HepG2 (cell line): ENCODE measurements around the gene FAM120B. TPM values are rescaled to one million over a fixed set of nuclear protein-coding genes. Genes with fewer than 3 reads are reported as not detected.

Experiments
- ATAC-seq: fragments of 200-7000 bp; cut with Tn5 transposase; 3 replicates; pipeline ENCODE4 v1.9.1; 2020; ENCODE audit warnings: mild to moderate bottlenecking, moderate library complexity
- BruUV-seq: library from RNA; stranded (reverse); fragments of 400-500 nt; replicated peaks from 2 replicates; lab custom pipeline; 2021; lab: Mats Ljungman, UMichigan
- CTCF ChIA-PET: fragments of 300-600 bp; formaldehyde crosslinking; extraction: SDS; loops from one replicate; lab custom pipeline; 2021; ENCODE audit warnings: low total read pairs, inconsistent platforms, low intra/inter-chr PET ratio; lab: Yijun Ruan, JAX
- POLR2A ChIA-PET: fragments of 350-600 bp; sonication (Branson Sonifier 250); formaldehyde crosslinking; loops from one replicate; lab custom pipeline; 2020; ENCODE audit warnings: antibody characterized with exemption, inconsistent platforms; lab: Yijun Ruan, JAX
- DNase-seq: peaks from one replicate; pipeline ENCODE4 v3.0.0-alpha.2; 2015; ENCODE audit warnings: low spot score
- FAIRE-seq: peaks from 3 replicates; lab custom pipeline; 2011; peaks lifted over from hg19 to GRCh38; lab: Jason Lieb, UNC
- H2AFZ ChIP-seq: one replicate; pipeline ENCODE4 v1.6.1; 2011; ENCODE audit warnings: low read length, inconsistent platforms
- H3K27ac ChIP-seq: fragments of 300-600 bp; 3 replicates; pipeline ENCODE4 v1.8.0; 2011; ENCODE audit warnings: mixed run types, mild to moderate bottlenecking, mixed read lengths, low read length, inconsistent platforms; ENCODE audit not compliant: insufficient read depth; ENCODE audit errors: extremely low read length
- H3K27me3 ChIP-seq, 2 experiments: fragments of 200-600 bp in 1 of 2; 2 replicates in 1 of 2; 3 replicates in 1 of 2; pipeline versions ENCODE4 v1.6.0 to v1.8.0; 2011; ENCODE audit warnings: low read length in 2 of 2, mild to moderate bottlenecking in 2 of 2, moderate library complexity in 2 of 2, inconsistent platforms in 1 of 2; ENCODE audit not compliant: insufficient read depth in 2 of 2, control insufficient read depth in 1 of 2
- H3K36me3 ChIP-seq, 2 experiments: fragments of 200-600 bp in 1 of 2; replicated peaks in 1 of 2; 2 replicates in 1 of 2; 3 replicates in 1 of 2; pipeline versions ENCODE4 v1.5.1 to v1.8.0; 2011; ENCODE audit warnings: low read length in 2 of 2, inconsistent platforms in 1 of 2; ENCODE audit not compliant: insufficient read depth in 2 of 2, control insufficient read depth in 1 of 2
- H3K4me1 ChIP-seq: 2 replicates; pipeline ENCODE4 v1.5.1; 2012; ENCODE audit warnings: low read length, inconsistent platforms; ENCODE audit not compliant: insufficient read depth
- H3K4me2 ChIP-seq: 2 replicates; pipeline ENCODE4 v1.6.0; 2011; ENCODE audit warnings: low read depth, low read length, inconsistent platforms
- H3K4me3 ChIP-seq, 3 experiments: fragments of 200-600 bp in 1 of 3; sonication (generic), shearing (Covaris generic) in 1 of 3; replicated peaks in 1 of 3; 2 replicates each; pipeline ENCODE4 v1.5.1; 2011 to 2016; ENCODE audit warnings: low read length in 3 of 3, inconsistent platforms in 2 of 3, low read depth in 2 of 3, mild to moderate bottlenecking in 2 of 3, control low read depth in 1 of 3, mixed read lengths in 1 of 3; ENCODE audit not compliant: insufficient read depth in 1 of 3
- H3K79me2 ChIP-seq: one replicate; pipeline ENCODE4 v1.6.1; 2011; ENCODE audit warnings: low read length, inconsistent platforms; ENCODE audit not compliant: insufficient read depth
- H3K9ac ChIP-seq: 2 replicates; pipeline ENCODE4 v1.6.0; 2011; ENCODE audit warnings: mild to moderate bottlenecking, low read depth, low read length, inconsistent platforms; ENCODE audit not compliant: insufficient read depth
- H3K9me3 ChIP-seq: 2 replicates; pipeline ENCODE4 v1.5.1; 2012; ENCODE audit warnings: mild to moderate bottlenecking, low read length
- H4K20me1 ChIP-seq: 2 replicates; pipeline ENCODE4 v1.6.0; 2011; ENCODE audit warnings: inconsistent platforms, mild to moderate bottlenecking, low read length, moderate library complexity; ENCODE audit not compliant: insufficient read depth
- DNMT1 ChIP-seq: sonication (generic); formaldehyde crosslinking; IDR thresholded peaks from 2 replicates; pipeline ENCODE4 v1.5.1; 2020; ENCODE audit warnings: mild to moderate bottlenecking, missing genetic modification reagents
- ELF1 ChIP-seq: sonication (generic); formaldehyde crosslinking; IDR thresholded peaks from 2 replicates; pipeline ENCODE4 v1.4.0; 2020; ENCODE audit warnings: missing genetic modification reagents
- KAT2B ChIP-seq: fragments of 150-350 bp; IDR thresholded peaks from 2 replicates; pipeline ENCODE4 v1.6.1; 2014; ENCODE audit warnings: low read depth, low read length, borderline replicate concordance
- KMT2A ChIP-seq: sonication (generic); formaldehyde crosslinking; IDR thresholded peaks from 2 replicates; pipeline ENCODE4 v1.4.0; 2020; ENCODE audit warnings: missing genetic modification reagents
- MAX ChIP-seq: IDR thresholded peaks from 2 replicates; pipeline ENCODE4 v1.6.1; 2012; ENCODE audit warnings: inconsistent platforms
- NFYC ChIP-seq: IDR thresholded peaks from 2 replicates; pipeline ENCODE4 v1.6.1; 2016; ENCODE audit warnings: missing genetic modification reagents, missing compliant biosample characterization
- NRL ChIP-seq: sonication (generic); formaldehyde crosslinking; IDR thresholded peaks from 2 replicates; pipeline ENCODE4 v1.5.0; 2020; ENCODE audit warnings: missing genetic modification reagents, mild to moderate bottlenecking, moderate library complexity, borderline replicate concordance
- RFXAP ChIP-seq: sonication (generic); formaldehyde crosslinking; IDR thresholded peaks from 2 replicates; pipeline ENCODE4 v1.4.0; 2020; ENCODE audit warnings: missing genetic modification reagents, borderline replicate concordance
- SMARCE1 ChIP-seq: fragments of 450-650 bp; IDR thresholded peaks from 2 replicates; pipeline ENCODE4 v1.6.1; 2017; ENCODE audit warnings: borderline replicate concordance
- U2AF1 ChIP-seq: fragments of 200-400 bp; formaldehyde crosslinking; optimal IDR thresholded peaks from 2 replicates; pipeline ENCODE3; 2017; ENCODE audit warnings: mild to moderate bottlenecking, low read depth, low read length
- YEATS2 ChIP-seq: sonication (generic); formaldehyde crosslinking; IDR thresholded peaks from 2 replicates; pipeline ENCODE4 v1.4.0; 2020; ENCODE audit warnings: missing genetic modification reagents, borderline replicate concordance
- ZBTB8A ChIP-seq: sonication (generic); formaldehyde crosslinking; IDR thresholded peaks from 2 replicates; pipeline ENCODE4 v1.4.0; 2020; ENCODE audit warnings: mild to moderate bottlenecking, low read depth, missing genetic modification reagents, borderline replicate concordance
- ZFP36L1 ChIP-seq: sonication (generic); formaldehyde crosslinking; IDR thresholded peaks from 2 replicates; pipeline ENCODE4 v1.8.0; 2022; ENCODE audit warnings: mild to moderate bottlenecking, missing genetic modification reagents, moderate library complexity
- ZHX1 ChIP-seq: sonication (generic); formaldehyde crosslinking; IDR thresholded peaks from 2 replicates; pipeline ENCODE4 v1.8.1; 2022; ENCODE audit warnings: low read depth, mild to moderate bottlenecking, missing genetic modification reagents
- ZKSCAN5 ChIP-seq: sonication (generic); formaldehyde crosslinking; IDR thresholded peaks from 2 replicates; pipeline ENCODE4 v1.5.1; 2020; ENCODE audit warnings: mild to moderate bottlenecking, missing genetic modification reagents
- ZNF138 ChIP-seq: sonication (generic); formaldehyde crosslinking; IDR thresholded peaks from 2 replicates; pipeline ENCODE4 v1.5.0; 2020; ENCODE audit warnings: mild to moderate bottlenecking, low read depth, missing genetic modification reagents
- ZNF225 ChIP-seq: sonication (generic); formaldehyde crosslinking; IDR thresholded peaks from 2 replicates; pipeline ENCODE4 v1.4.0; 2020; ENCODE audit warnings: mild to moderate bottlenecking, missing genetic modification reagents
- ZNF513 ChIP-seq: sonication (generic); formaldehyde crosslinking; conservative IDR thresholded peaks from 2 replicates; pipeline ENCODE4 v1.5.0; 2020; ENCODE audit warnings: missing genetic modification reagents
- ZNF547 ChIP-seq: sonication (generic); formaldehyde crosslinking; IDR thresholded peaks from 2 replicates; pipeline ENCODE4 v1.5.1; 2020; ENCODE audit warnings: mild to moderate bottlenecking, missing genetic modification reagents
- WGBS: methylation state at CpG from one replicate; pipeline ENCODE4 v1.1.6; 2017; ENCODE audit warnings: low lambda C conversion rate; 5-methylcytosine and 5-hydroxymethylcytosine counted together
- in situ Hi-C: cut with HindIII; loops from 2 replicates; pipeline ENCODE4 v1.10.0; 2017; ENCODE audit warnings: low pct_unique_long_range_greater_than_20kb; ENCODE audit not compliant: extremely low pct_ligation_motif_present
- intact Hi-C: fragments of 100-400 bp; cut with micrococcal nuclease; formaldehyde crosslinking; loops from one replicate; pipeline ENCODE4 v1.10.0; 2022; ENCODE audit not compliant: unreplicated experiment
- polyA plus RNA-seq, 8 experiments: library from polyadenylated mRNA; depleted of rRNA in 3 of 8; stranded (reverse) in 7 of 8; unstranded in 1 of 8; fragments of >200 nt; fragmentation: Illumina TruSeq in 4 of 8; extraction: Trizol in 4 of 8; gene quantifications; 2 replicates each; pipeline versions ENCODE4 v1.2.1 to v1.2.3, GENCODE V29; 2011 to 2016; ENCODE audit warnings: low read depth in 4 of 8, missing spikeins in 1 of 8, mixed read lengths in 1 of 8; ENCODE audit not compliant: insufficient read depth in 1 of 8
- total RNA-seq, 5 experiments: library from RNA; depleted of rRNA; stranded (reverse); fragments of >200 nt; fragmentation: Illumina TruSeq; extraction: Trizol; gene quantifications; 2 replicates each; pipeline ENCODE4 v1.2.3, GENCODE V29; 2016; ENCODE audit warnings: low read depth in 1 of 5
- TF ChIP-seq, protein P1 (sequence below): IDR thresholded peaks from 2 replicates; pipeline ENCODE4 v1.6.1; 2016; ENCODE audit warnings: missing biosample characterization, missing genetic modification reagents, low read depth

FAM120B gene
- total and polyA plus RNA-seq, 2 of the 13 experiments (the other 11 are each of a cell fraction or from before 2014, with no cell fraction given) = 9.2 to 10.7 TPM

DNA sequence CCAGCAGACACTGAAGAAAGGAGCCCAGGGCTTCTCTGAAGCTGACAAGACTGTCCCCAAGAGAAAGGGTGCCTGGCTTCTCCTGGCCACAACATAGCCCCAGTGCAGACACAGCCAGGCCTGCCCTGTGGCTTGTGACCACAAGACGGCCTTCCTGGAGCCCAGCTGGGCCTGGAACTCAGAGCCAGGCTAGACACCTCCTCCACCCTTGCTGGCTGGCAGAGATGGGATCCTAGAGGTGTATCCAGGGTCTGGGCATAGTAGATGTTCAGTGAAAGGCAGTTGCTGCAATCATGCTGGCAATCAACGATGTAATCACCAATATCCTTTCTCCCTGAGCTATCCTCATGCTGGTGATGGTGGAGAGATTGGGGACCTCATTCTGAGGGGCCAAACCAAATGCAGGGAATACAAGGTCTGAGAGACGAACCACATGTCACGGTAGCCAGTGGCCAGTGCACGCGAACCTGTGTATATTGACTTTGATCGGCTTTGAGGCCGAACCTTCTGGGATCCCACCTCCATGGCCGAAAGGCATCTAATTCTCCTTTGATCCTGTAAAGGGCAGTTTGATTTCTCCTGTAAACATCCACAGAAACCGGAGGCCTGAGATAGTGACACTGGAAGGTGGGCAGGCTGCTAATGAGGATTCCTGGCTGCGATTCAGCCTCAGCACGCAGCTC lies 131.3 kb downstream of the FAM120B start:
- Histone ChIP-seq H2AFZ (no peak overlapping the region), H3K27ac (no peak overlapping the region), H3K79me2 (no peaks in the 10 kb centered on the region), H4K20me1 (no peaks in the 10 kb centered on the region), H3K27me3 (peaks cover 9 to 70% of the 10 kb centered on the region in 2 experiments; a peak in 4 of 5 replicates), H3K4me2 (peak overlapping the region; percentile 74), H3K9ac (no peak overlapping the region), H3K4me3 (peak overlapping the region in 1 of 3 experiments; percentile 57; a peak in 2 of 6 replicates), H3K4me1 (peaks cover 26% of the 10 kb centered on the region), H3K36me3 (no peaks in the 10 kb centered on the region), H3K9me3 (peaks cover 8% of the 10 kb centered on the region)
- DNase-seq (no peak), FAIRE-seq (no peak), ATAC-seq (peak; percentile 10; the same call in 1 of the 3 replicates)
- 9% methylated on average over 11 of the region's 12 CpGs for WGBS
- intact Hi-C loops = no loop called here
- ChIA-PET POLR2A (no interaction called here), CTCF (no interaction called here)
- in situ Hi-C loops = no loop called here
- no TSS peak for BruUV-seq
- TF ChIP-seq ZKSCAN5 (CRISPR knock-in tag) (no peak), U2AF1 (no peak), ELF1 (CRISPR knock-in tag) (no peak), NRL (CRISPR knock-in tag) (0 out of 2 replicates have a peak, but pooled peaks have one; percentile 53), ZNF547 (CRISPR knock-in tag) (no peak), SMARCE1 (no peak), NFYC (no peak), RFXAP (CRISPR knock-in tag) (no peak), MAX (0 out of 2 replicates have a peak, but pooled peaks have one; percentile 14), ZNF138 (CRISPR knock-in tag) (no peak), ZBTB8A (CRISPR knock-in tag) (no peak), DNMT1 (CRISPR knock-in tag) (no peak), ZNF225 (CRISPR knock-in tag) (no peak), ZHX1 (0 out of 2 replicates have a peak, but pooled peaks have one; percentile 25), YEATS2 (no peak), ZNF513 (CRISPR knock-in tag) (no peak), ZFP36L1 (peak; percentile 58; the same call in 1 of the 2 replicates), KAT2B (no peak), KMT2A (CRISPR knock-in tag) (no peak)
- TF ChIP-seq, protein P1, sequence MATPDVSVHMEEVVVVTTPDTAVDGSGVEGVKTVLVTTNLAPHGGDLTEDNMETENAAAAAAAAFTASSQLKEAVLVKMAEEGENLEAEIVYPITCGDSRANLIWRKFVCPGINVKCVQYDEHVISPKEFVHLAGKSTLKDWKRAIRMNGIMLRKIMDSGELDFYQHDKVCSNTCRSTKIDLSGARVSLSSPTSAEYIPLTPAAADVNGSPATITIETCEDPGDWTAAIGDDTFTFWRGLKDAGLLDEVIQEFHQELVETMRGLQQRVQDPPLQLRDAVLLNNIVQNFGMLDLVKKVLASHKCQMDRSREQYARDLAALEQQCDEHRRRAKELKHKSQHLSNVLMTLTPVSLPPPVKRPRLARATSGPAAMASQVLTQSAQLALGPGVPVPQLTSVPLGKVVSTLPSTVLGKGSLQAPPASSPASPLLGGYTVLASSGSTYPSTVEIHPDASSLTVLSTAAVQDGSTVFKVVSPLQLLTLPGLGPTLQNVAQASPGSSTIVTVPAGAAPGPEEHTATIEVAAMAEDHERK (CRISPR knock-in tag) = no peak
